Calu3 (cell line): Measurements from ENCODE around the gene MYO3B. TPM values are rescaled to one million over a fixed set of nuclear protein-coding genes. Genes with fewer than 3 reads are reported as not detected.

Source experiments
- BruUV-seq: library from RNA; stranded (reverse); fragments of 400-500 nt; replicated peaks from 2 replicates; lab custom pipeline; 2021; lab: Mats Ljungman, UMichigan
- CTCF ChIA-PET: fragments of 300-600 bp; sonication (Branson Sonifier 250); formaldehyde crosslinking; loops from one replicate; lab custom pipeline; 2022; ENCODE audit warnings: antibody characterized with exemption; lab: Charles Lee
- DNase-seq: peaks from one replicate; pipeline ENCODE4 v3.0.0; 2022
- H3K27ac Mint-ChIP-seq: one replicate; pipeline ENCODE4 v1.8.0; 2022; ENCODE audit warnings: mixed read lengths; ENCODE audit not compliant: unreplicated experiment
- H3K27me3 Mint-ChIP-seq: one replicate; pipeline ENCODE4 v1.8.0; 2022; ENCODE audit warnings: mixed read lengths; ENCODE audit not compliant: unreplicated experiment
- H3K36me3 Mint-ChIP-seq: one replicate; pipeline ENCODE4 v1.8.0; 2022; ENCODE audit warnings: mild to moderate bottlenecking, moderate library complexity, mixed read lengths; ENCODE audit not compliant: insufficient read depth, unreplicated experiment
- H3K4me1 Mint-ChIP-seq: one replicate; pipeline ENCODE4 v1.8.0; 2022; ENCODE audit warnings: mild to moderate bottlenecking, low read depth, mixed read lengths; ENCODE audit not compliant: unreplicated experiment
- H3K4me3 Mint-ChIP-seq: one replicate; pipeline ENCODE4 v1.8.0; 2022; ENCODE audit warnings: mild to moderate bottlenecking, low read depth, moderate library complexity, mixed read lengths; ENCODE audit not compliant: unreplicated experiment
- H3K9me3 Mint-ChIP-seq: one replicate; pipeline ENCODE4 v1.8.0; 2022; ENCODE audit warnings: low read depth, mixed read lengths; ENCODE audit not compliant: unreplicated experiment
- intact Hi-C: fragments of 100-400 bp; cut with micrococcal nuclease; formaldehyde crosslinking; loops from one replicate; pipeline ENCODE4 v1.10.0; 2022; ENCODE audit not compliant: unreplicated experiment
- total RNA-seq: library from RNA; stranded (reverse); gene quantifications from 2 replicates; pipeline ENCODE4 v1.2.3, GENCODE V29; 2022
- TF ChIP-seq, protein P1 (sequence below): fragments of 200-600 bp; IDR thresholded peaks from one replicate; pipeline ENCODE4 v1.8.0; 2022; ENCODE audit warnings: antibody characterized with exemption; ENCODE audit not compliant: unreplicated experiment

The MYO3B gene
- total RNA-seq, 1 experiment from 2014 or later, result 5.0 TPM

DNA sequence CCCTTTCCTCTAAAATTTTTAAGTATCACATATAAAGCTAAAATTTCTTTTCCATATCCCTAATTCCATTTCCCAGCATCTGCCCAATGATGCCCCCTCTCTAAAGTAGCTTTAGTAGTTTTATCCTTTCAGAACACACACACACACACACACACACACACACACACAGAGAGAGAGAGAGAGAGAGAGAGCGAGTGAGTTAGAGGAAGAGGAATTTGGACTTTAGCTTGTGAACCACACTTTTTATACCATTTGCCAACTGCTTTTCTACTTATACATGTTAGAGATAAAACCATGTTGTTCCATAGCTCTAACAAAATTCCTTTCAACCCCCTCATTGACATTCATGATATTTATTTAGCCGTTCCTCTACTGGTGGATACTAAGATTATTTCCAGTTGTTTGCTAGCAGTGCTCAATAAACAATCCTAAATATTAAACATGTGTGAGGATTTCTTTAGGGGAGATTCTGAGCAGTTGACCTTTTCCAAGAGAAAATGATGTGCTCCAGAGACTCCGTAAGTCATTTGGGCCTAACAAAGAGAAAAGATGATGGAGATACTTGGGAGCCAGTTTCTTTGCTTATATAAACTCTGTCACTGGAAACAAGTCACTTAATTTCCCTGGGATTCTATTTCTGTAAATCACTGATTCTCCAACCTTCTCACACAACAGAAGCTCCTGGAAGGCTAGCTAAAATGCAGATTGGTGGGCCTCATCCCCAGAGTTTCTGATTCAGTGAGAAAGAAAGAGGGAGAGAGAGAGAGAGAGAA, 307.5 kb downstream of the MYO3B start:
- CTCF ChIA-PET, result interaction anchor here (0.6 kb wide), 1 partner anchor 1247 kb away, joined by 3 read pairs; no protein-coding TSS in a partner anchor
- DNase-seq, result no peak
- H3K4me3 Mint-ChIP-seq, result no peak overlapping the region
- no peaks in the 10 kb centered on the region for H3K27me3 Mint-ChIP-seq
- H3K9me3 Mint-ChIP-seq, result no peaks in the 10 kb centered on the region
- TF ChIP-seq, protein P1, sequence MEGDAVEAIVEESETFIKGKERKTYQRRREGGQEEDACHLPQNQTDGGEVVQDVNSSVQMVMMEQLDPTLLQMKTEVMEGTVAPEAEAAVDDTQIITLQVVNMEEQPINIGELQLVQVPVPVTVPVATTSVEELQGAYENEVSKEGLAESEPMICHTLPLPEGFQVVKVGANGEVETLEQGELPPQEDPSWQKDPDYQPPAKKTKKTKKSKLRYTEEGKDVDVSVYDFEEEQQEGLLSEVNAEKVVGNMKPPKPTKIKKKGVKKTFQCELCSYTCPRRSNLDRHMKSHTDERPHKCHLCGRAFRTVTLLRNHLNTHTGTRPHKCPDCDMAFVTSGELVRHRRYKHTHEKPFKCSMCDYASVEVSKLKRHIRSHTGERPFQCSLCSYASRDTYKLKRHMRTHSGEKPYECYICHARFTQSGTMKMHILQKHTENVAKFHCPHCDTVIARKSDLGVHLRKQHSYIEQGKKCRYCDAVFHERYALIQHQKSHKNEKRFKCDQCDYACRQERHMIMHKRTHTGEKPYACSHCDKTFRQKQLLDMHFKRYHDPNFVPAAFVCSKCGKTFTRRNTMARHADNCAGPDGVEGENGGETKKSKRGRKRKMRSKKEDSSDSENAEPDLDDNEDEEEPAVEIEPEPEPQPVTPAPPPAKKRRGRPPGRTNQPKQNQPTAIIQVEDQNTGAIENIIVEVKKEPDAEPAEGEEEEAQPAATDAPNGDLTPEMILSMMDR, result no peak
- H3K4me1 Mint-ChIP-seq, result no peaks in the 10 kb centered on the region
- no peak overlapping the region for H3K27ac Mint-ChIP-seq
- intact Hi-C loops, result no loop called here
- no peaks in the 10 kb centered on the region for H3K36me3 Mint-ChIP-seq
- BruUV-seq, result no TSS peak

DNA sequence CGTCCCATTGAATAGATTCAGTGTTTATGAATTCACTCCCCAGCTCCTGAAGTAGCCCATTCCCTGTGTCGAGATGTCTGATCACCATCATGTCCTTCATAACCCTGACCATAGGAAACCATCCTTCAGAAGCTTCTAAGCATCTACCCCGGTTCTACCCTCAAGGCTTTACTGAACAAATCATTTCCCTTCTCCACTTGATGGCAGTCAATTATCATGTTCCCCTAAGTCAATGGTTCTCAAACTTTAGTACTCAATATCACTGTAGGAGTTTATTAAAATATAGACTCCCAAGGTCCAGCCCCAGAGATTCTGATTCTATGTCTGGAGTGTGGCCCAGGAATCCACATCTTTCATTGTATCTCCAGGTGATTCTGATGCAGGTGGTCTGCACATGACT, 308.8 kb downstream of the MYO3B start:
- H3K27ac Mint-ChIP-seq, result no peak overlapping the region
- H3K4me1 Mint-ChIP-seq, result no peaks in the 10 kb centered on the region
- H3K4me3 Mint-ChIP-seq, result no peak overlapping the region
- H3K36me3 Mint-ChIP-seq, result no peaks in the 10 kb centered on the region
- H3K27me3 Mint-ChIP-seq, result no peaks in the 10 kb centered on the region
- CTCF ChIA-PET, result interaction anchor here (0.6 kb wide), 1 partner anchor 257 kb away, joined by 4 read pairs; no protein-coding TSS in a partner anchor
- TF ChIP-seq, protein P1, result no peak
- no TSS peak for BruUV-seq
- H3K9me3 Mint-ChIP-seq, result no peaks in the 10 kb centered on the region
- intact Hi-C loops, result no loop called here
- DNase-seq, result no peak

DNA sequence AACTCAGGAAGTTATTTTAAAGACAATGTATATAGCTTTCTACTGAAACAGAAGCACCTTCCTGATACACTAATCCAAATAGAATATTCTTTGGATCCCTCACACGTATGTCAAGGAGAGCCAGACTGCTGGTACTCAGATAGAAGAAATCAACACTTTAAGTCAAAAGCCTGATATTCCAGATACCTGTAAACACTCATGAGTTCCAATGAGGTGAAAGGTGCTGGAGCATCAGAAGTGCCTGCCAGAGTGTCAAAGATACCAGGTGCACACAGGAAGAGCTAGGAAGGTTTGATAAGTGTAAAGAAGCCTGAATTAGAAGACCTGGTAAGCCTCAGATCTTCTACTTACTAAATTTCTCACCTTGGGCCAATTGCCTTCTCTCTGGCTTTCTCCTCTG, 310.9 kb downstream of the MYO3B start:
- Mint-ChIP-seq H3K4me1 (no peaks in the 10 kb centered on the region), H3K9me3 (no peaks in the 10 kb centered on the region), H3K27me3 (no peaks in the 10 kb centered on the region), H3K36me3 (no peaks in the 10 kb centered on the region), H3K4me3 (no peak overlapping the region), H3K27ac (no peak overlapping the region)
- TF ChIP-seq, protein P1, result no peak
- CTCF ChIA-PET, result no interaction called here
- no TSS peak for BruUV-seq
- intact Hi-C loops, result no loop called here
- DNase-seq, result no peak

DNA sequence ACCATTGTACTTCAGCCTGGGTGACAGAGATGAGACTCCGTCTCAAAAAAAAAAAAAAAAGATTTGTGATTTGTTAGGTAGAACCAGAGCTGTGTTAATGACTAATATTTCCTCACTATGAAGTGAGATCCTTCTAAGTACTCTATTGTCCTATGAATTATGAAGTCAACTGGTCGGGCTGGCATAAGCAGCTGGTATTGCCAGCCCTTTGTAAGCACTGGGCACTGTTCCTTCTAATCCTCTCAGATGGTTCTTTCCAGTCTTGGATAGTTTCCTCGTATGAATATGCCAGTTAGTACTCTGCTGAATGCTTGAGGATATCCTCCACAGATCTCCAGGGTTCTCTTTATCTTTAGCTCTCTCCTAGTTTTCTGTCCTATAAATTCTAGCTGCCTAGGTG, 314.1 kb downstream of the MYO3B start:
- Mint-ChIP-seq H3K27ac (no peak overlapping the region), H3K4me3 (no peak overlapping the region), H3K9me3 (no peaks in the 10 kb centered on the region), H3K4me1 (no peaks in the 10 kb centered on the region), H3K36me3 (no peaks in the 10 kb centered on the region), H3K27me3 (no peaks in the 10 kb centered on the region)
- intact Hi-C loops, result no loop called here
- no peak for DNase-seq
- BruUV-seq, result no TSS peak
- CTCF ChIA-PET, result no interaction called here
- TF ChIP-seq, protein P1, result no peak
